VCaP (cell line): ENCODE data around the gene HSF5.

Source experiments
- H3K27ac ChIP-seq: fragments of 450-650 bp; 2 replicates; pipeline ENCODE4 v1.5.1; 2017
- TF ChIP-seq, protein P1 (sequence below): fragments of 450-650 bp; conservative IDR thresholded peaks from 2 replicates; pipeline ENCODE4 v1.5.1; 2017; ENCODE audit warnings: mild to moderate bottlenecking, moderate library complexity

The HSF5 gene

DNA sequence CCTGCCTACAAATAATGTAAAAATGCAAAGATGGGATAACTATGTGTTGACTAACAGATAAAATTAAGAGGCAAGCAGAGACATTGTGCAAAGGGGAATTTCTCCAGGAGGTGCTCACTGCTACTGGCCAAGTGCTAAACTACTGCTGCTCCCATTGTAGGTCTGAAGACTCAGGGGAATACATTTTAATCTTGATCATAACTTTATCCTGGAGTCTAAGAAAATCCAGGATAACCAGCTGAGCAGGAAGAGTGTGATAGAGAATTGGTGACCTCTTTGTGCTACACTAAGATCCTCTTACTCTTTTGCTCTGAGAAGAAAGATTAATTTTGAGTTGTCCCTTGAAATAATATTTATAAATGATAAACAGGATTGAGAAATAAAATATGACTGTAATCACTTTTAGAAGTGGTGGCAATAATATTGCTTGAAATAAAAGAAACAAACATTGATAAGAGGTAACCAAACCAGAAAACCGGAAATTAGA, 76.8 kb downstream of the HSF5 start:
- TF ChIP-seq, protein P1, sequence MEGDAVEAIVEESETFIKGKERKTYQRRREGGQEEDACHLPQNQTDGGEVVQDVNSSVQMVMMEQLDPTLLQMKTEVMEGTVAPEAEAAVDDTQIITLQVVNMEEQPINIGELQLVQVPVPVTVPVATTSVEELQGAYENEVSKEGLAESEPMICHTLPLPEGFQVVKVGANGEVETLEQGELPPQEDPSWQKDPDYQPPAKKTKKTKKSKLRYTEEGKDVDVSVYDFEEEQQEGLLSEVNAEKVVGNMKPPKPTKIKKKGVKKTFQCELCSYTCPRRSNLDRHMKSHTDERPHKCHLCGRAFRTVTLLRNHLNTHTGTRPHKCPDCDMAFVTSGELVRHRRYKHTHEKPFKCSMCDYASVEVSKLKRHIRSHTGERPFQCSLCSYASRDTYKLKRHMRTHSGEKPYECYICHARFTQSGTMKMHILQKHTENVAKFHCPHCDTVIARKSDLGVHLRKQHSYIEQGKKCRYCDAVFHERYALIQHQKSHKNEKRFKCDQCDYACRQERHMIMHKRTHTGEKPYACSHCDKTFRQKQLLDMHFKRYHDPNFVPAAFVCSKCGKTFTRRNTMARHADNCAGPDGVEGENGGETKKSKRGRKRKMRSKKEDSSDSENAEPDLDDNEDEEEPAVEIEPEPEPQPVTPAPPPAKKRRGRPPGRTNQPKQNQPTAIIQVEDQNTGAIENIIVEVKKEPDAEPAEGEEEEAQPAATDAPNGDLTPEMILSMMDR = no peak

DNA sequence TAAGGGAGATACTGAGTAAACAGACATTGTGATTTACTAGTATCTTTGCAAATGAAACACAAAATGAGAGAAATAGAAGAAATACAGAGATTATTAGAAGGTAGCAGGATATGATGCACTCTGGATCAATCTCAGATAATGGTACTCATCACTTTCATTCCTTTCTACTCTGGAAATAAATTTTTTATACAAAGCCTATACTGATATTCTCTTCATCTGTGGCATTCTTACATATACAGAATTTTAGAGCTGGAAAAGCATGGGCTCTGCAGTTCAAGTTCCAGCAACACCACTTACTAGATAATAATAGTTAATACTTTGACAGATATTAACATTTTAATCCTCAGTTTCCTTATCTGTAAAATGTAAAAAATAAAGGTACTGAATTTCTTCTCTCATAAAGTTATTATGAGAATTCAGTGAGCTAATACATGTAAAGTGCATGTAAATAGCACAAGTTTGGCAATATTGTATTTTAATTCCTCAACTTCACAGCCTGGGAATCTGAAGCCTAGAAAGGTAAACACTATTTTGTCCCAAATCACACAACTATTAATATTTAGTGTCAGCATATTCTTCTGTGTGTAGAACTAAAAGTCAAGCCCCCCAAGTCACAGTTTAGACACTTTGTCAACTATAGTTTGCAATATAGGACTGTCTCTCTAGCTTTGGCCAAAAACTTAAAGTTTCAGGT, 77.3 kb downstream of the HSF5 start:
- TF ChIP-seq, protein P1 = no peak
- peak overlapping the region; percentile 92 for H3K27ac ChIP-seq

More for the DNA sequence above, 76.8 kb downstream of the HSF5 start:
- peak overlapping the region; percentile 92 for H3K27ac ChIP-seq

DNA sequence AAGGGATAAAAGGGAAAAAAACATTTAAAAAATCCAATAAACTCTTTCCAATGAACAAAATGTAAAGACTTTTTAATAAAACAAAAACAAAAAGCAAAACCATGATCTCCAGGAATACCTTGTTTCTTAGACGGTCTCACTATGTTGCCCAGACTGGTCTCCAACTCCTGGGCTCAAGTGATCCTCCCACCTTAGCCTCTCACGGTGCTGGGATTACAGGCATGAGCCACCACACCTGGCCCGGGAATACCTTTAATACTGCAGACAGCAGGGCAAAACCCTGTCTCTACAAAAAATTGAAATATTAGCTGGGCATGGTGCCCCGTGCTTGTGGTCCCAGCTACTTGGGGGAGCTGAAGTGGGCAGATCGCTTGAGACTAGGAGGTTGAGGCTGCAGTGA, 78.8 kb downstream of the HSF5 start:
- TF ChIP-seq, protein P1 = no peak
- no peak overlapping the region for H3K27ac ChIP-seq

DNA sequence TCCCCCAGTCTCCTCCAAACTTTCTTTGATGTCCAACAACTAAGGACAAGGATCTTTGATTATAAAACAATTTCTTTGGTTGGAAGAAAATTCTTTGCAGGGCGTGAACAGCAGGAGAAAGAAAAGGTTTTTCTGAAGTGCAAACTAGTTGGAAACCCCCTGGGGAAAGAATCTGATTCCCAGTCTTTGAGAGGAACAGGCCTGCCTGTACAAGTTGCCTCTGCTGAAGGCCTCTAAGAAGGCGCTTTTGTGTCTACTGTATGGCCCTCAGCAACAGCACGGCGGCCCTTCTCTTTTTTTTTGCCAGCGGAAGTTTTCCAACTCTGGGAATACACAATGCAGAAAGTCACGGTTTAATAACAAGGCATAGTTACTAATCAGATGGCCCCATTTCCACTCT, 84.9 kb downstream of the HSF5 start:
- H3K27ac ChIP-seq = no peak overlapping the region
- TF ChIP-seq, protein P1 = no peak

DNA sequence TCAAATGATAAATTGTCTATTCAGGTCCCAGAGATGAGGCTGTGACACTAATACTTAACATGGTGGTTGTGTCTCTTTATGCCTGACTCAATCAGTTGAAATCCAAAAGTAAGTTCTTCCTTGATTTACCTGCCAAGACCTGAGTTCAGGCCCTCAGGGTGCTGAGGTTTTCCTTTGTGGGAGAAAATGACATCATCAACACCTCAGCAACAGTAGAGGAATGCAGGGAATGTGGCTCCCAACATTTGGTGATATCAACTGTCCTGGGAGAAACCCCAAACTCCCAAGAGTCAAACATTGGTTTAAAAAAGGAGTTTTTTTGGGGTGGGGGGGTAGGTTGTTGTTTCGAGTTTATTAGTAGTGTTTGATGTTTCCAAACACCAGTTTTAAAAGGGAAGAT, 85.5 kb downstream of the HSF5 start:
- TF ChIP-seq, protein P1 = no peak
- no peak overlapping the region for H3K27ac ChIP-seq

DNA sequence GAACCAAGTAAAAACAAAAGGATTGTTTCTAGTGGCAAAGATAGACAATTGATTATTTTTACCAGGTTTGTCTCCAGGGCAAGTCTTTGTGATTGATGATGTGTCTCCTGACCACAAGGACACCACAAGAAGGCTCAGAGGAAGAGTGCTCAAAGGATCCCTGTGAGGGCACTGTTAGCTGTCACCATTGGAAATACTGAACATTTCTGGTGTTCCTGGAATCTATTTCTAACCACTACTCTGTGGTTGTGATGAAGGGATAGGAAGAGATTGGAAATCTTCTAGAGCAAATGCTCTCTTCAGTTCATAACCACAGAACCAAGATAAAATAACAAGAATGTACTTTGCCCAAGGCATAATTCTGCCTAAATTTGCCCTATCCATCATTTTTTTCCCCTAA, 86.2 kb downstream of the HSF5 start:
- peak overlapping the region; percentile 64 for H3K27ac ChIP-seq
- TF ChIP-seq, protein P1 = no peak

DNA sequence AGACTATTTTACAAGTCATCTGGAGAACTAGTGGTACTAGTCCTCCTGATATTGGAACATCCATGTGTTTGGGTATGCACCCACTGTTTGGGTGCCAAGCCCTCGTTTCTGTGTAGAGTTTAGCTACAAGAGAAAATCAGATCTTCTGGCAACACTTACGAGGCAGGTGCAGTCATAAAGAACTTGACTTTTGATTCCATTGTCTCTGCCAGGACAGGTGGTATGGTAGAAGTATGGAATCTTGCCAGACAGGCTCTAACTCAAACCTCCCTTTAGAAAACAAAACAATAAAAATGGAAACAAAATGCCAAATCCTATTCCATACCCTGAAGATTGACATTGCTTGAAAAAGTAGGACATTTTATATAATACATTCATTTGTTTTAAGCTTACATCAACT, 86.9 kb downstream of the HSF5 start:
- H3K27ac ChIP-seq = peak overlapping the region; percentile 64
- TF ChIP-seq, protein P1 = no peak
